Measurements from ENCODE around the gene GMDS.

- TF ChIP-seq POLR2A (IDR thresholded peaks at IDR 0.05; ENCODE audit: low read depth, low read length), result no peak
- no peak for TF ChIP-seq POLR2AphosphoS5 (IDR thresholded peaks at IDR 0.05; ENCODE audit: low read depth, low read length)
Measured at GRCh38 chr6:1704711-1705110, 540.7 kb downstream of the GMDS start.

Data from GM12892 (cell line).